Stimulated activated CD4-positive, alpha-beta T cell treated with anti-CD3 and anti-CD28 coated beads, TNF-alpha, amount 100 ng/mL, for 1 hour (primary cell): ENCODE measurements around the gene SLC7A1.
"Not testable (repeated sequence)": the region's sequence is repeated elsewhere in the genome, so short reads cannot be mapped to it uniquely, and the experiment has no call there.

Experiments
- DNase-seq, 3 donors: peaks; one replicate each; pipeline ENCODE4 v3.0.0-alpha.2; 2020; ENCODE audit warnings: low read depth in 3 of 3, low spot score in 1 of 3

The SLC7A1 gene

GRCh38 chr13:29595380-29596063 is at the start of gene SLC7A1:
Gene SLC7A1, minus strand, starts transcription at chr13:29595688. Its CDS starts 59,500 bp downstream, at chr13:29536188.
- DNase-seq, result peak; percentile 31 to 83 (median 72)

- DNase-seq, result no peak
Measured at GRCh38 chr13:29640665-29641064, 45.2 kb upstream of the SLC7A1 start.

GRCh38 chr13:29636831-29637230 is 41.3 kb upstream of the SLC7A1 start:
- not testable (repeated sequence) for DNase-seq

- no peak for DNase-seq
Measured at GRCh38 chr13:29624997-29625396, 29.5 kb upstream of the SLC7A1 start.

- DNase-seq, result no peak
Measured at GRCh38 chr13:29621841-29622240, 26.4 kb upstream of the SLC7A1 start.

GRCh38 chr13:29621051-29621800 is 25.7 kb upstream of the SLC7A1 start:
- no peak for DNase-seq

- DNase-seq, result no peak
Measured at GRCh38 chr13:29619995-29620394, 24.5 kb upstream of the SLC7A1 start.

GRCh38 chr13:29613101-29613500 is 17.6 kb upstream of the SLC7A1 start:
- DNase-seq, result no peak

GRCh38 chr13:29607465-29607864 is 12.0 kb upstream of the SLC7A1 start:
- no peak for DNase-seq

GRCh38 chr13:29605860-29606526 is 10.5 kb upstream of the SLC7A1 start:
- no peak for DNase-seq

- DNase-seq, result no peak
Measured at GRCh38 chr13:29598321-29598720, 2.8 kb upstream of the SLC7A1 start.

GRCh38 chr13:29597706-29598105 is 2.2 kb upstream of the SLC7A1 start:
- no peak for DNase-seq

- DNase-seq, result no peak
Measured at GRCh38 chr13:29597246-29597645, 1.8 kb upstream of the SLC7A1 start.

GRCh38 chr13:29596064-29596418 is 553 bp upstream of the SLC7A1 start:
- DNase-seq, result no peak

GRCh38 chr13:29594710-29595379 is 643 bp downstream of the SLC7A1 start:
- peak in 2 of 3 donors; percentile 39 to 59 for DNase-seq

- peak in 1 of 3 donors; percentile 30 for DNase-seq
Measured at GRCh38 chr13:29594303-29594709, 1.2 kb downstream of the SLC7A1 start.

- DNase-seq, result no peak
Measured at GRCh38 chr13:29593605-29594297, 1.7 kb downstream of the SLC7A1 start.

GRCh38 chr13:29591310-29591709 is 4.2 kb downstream of the SLC7A1 start:
- DNase-seq, result no peak

- no peak for DNase-seq
Measured at GRCh38 chr13:29589967-29590366, 5.5 kb downstream of the SLC7A1 start.

- no peak for DNase-seq
Measured at GRCh38 chr13:29589234-29589633, 6.3 kb downstream of the SLC7A1 start.

GRCh38 chr13:29587645-29588044 is 7.8 kb downstream of the SLC7A1 start:
- DNase-seq, result no peak
